Coronary artery (tissue), 2 donors: Measurements from ENCODE around the gene ADAT1.

Source experiments
- DNase-seq: peaks from one replicate; pipeline ENCODE4 v3.0.0-alpha.2; 2017; ENCODE audit warnings: low spot score
- H3K27ac ChIP-seq, 2 donors: fragments of 200-600 bp; sonication (generic); one replicate each; pipeline ENCODE4 v1.5.1; 2016 to 2019
- H3K4me3 ChIP-seq: fragments of 200-600 bp; sonication (generic); 2 replicates; pipeline ENCODE4 v1.5.1; 2016; ENCODE audit warnings: mild to moderate bottlenecking, moderate library complexity
- CTCF ChIP-seq: fragments of 200-600 bp; sonication (generic); IDR thresholded peaks from one replicate; pipeline ENCODE4 v1.5.1; 2019; ENCODE audit warnings: antibody characterized with exemption

ADAT1 gene

GRCh38 chr16:75576384-75576811 lies 46.7 kb downstream of the ADAT1 start:
- Histone ChIP-seq H3K4me3 (no peak overlapping the region), H3K27ac (no peak overlapping the region)
- no peak for TF ChIP-seq CTCF
- DNase-seq: peak; percentile 12

- Histone ChIP-seq H3K4me3 (no peak overlapping the region), H3K27ac (no peak overlapping the region)
- TF ChIP-seq CTCF: no peak
- DNase-seq: no peak
These were observed 47.1 kb downstream of the ADAT1 start for GRCh38 chr16:75575958-75576357.

- DNase-seq: no peak
- no peak for TF ChIP-seq CTCF
- no peak overlapping the region for H3K4me3 ChIP-seq
- H3K27ac ChIP-seq: no peak overlapping the region
These were observed 49.1 kb downstream of the ADAT1 start for GRCh38 chr16:75573955-75574354.

GRCh38 chr16:75572864-75573542 lies 50.1 kb downstream of the ADAT1 start:
- TF ChIP-seq CTCF: no peak
- H3K4me3 ChIP-seq: no peak overlapping the region
- no peak for DNase-seq
- H3K27ac ChIP-seq: no peak overlapping the region

GRCh38 chr16:75570396-75571065 lies 52.5 kb downstream of the ADAT1 start:
- no peak for DNase-seq
- TF ChIP-seq CTCF: no peak
- no peak overlapping the region for H3K27ac ChIP-seq
- no peak overlapping the region for H3K4me3 ChIP-seq

- TF ChIP-seq CTCF: no peak
- no peak for DNase-seq
- Histone ChIP-seq H3K4me3 (peak overlapping the region; percentile 91), H3K27ac (no peak overlapping the region)
These were observed 55.2 kb downstream of the ADAT1 start for GRCh38 chr16:75567911-75568310.

GRCh38 chr16:75566758-75567255 lies 56.3 kb downstream of the ADAT1 start:
- H3K4me3 ChIP-seq: peak overlapping the region; percentile 91
- peak overlapping the region; percentile 75 to 80 for H3K27ac ChIP-seq
- no peak for DNase-seq
- no peak for TF ChIP-seq CTCF
